ENCODE measurements around the gene RAPGEF2.

The RAPGEF2 gene

GRCh38 chr4:159134429-159134828 lies 31.6 kb downstream of the RAPGEF2 start:
- no peak for DNase-seq (ENCODE audit: low read depth in 1 of 2, low spot score in 1 of 2)

DNA sequence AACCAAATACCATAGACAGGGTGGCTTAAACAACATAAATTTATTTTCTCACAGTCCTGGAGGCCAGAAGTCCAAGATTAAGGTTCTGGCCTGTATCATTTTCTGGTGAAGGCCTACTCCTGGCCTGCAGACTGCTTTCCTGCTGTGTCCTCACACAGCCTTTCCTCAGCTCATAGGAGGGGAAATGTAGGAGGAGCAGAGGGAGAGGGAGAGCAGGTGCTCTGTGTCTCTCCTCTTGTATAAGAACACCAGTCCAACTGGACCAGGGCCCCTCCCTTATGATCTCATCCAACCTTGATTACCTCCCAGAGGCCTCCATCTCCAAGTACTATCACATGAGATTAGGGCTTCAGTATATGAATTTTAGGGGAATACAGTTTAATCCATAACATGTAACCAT lies 34.3 kb downstream of the RAPGEF2 start:
- no peak for DNase-seq (ENCODE audit: low read depth in 1 of 2, low spot score in 1 of 2)

GRCh38 chr4:159138436-159138835 lies 35.6 kb downstream of the RAPGEF2 start:
- DNase-seq (ENCODE audit: low read depth in 1 of 2, low spot score in 1 of 2), result no peak

- no peak for DNase-seq (ENCODE audit: low read depth in 1 of 2, low spot score in 1 of 2)
Observed at GRCh38 chr4:159141193-159141592, 38.3 kb downstream of the RAPGEF2 start.

DNA sequence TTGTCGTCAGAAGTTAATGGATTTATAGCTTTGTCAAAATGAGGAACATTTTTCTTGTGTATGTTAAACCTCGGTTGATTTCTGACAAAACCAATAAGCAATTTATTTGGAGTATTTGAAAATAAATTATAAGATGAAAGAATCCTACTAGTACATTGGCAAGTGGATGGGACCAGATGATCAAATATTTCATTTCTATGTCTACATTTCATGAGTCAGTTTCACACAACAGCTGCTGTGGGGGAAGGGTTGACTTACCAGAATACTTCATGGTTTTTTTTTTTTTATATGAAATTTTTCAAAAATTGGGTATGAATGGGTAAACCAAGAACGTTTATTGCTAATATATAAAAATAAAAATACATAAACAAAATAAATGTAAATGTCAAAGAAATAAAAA lies 39.4 kb downstream of the RAPGEF2 start:
- DNase-seq (ENCODE audit: low read depth in 1 of 2, low spot score in 1 of 2), result no peak

GRCh38 chr4:159142681-159143384 lies 40.0 kb downstream of the RAPGEF2 start:
- DNase-seq (ENCODE audit: low read depth in 1 of 2, low spot score in 1 of 2), result no peak

DNA sequence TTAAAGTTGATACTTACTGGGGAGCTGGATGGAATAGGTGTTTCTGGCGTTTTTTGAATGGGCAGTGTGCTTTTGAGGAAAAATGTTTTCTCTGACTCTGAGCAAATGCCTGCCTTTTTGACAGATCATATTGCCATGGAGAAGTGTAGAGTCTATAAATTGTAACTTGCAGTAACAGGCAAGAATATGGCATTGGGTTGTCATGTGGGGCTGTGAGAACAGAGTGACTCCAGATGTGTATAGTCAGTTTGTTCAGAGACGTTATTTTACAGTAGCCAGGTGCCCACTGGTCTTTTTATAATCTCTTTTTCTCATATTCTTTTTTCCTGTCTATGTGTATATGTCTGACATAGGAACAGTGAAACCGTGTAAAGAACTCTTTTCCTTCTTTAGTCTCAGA lies 40.8 kb downstream of the RAPGEF2 start:
- no peak for DNase-seq (ENCODE audit: low read depth in 1 of 2, low spot score in 1 of 2)

DNA sequence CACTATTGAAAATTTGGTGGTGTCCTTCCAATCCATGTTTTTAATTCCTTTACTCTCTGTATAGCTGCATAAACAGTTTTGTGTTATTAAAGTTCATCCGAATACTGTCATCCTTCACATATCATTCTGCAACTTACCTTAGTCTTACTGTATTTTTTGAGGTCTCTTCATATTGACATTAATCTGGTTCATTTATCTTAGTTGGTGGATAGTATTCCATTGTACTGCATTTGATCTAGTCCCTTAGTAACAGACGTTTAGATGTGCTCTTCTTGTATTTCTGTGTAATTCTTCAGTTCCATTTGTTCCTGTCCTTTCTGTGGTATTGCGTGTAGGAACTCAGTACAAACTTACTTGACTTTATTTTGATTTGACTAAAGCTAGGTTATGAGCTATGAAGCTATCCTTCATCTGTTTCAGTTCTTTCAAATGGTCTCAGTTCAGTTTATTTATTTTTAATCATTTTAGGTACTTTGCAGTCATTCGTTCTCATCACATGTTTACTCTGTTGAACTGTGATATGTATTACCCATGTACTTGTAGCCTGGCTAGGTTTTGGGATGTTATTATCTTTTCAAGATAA lies 41.3 kb downstream of the RAPGEF2 start:
- DNase-seq (ENCODE audit: low read depth in 1 of 2, low spot score in 1 of 2), result no peak

DNA sequence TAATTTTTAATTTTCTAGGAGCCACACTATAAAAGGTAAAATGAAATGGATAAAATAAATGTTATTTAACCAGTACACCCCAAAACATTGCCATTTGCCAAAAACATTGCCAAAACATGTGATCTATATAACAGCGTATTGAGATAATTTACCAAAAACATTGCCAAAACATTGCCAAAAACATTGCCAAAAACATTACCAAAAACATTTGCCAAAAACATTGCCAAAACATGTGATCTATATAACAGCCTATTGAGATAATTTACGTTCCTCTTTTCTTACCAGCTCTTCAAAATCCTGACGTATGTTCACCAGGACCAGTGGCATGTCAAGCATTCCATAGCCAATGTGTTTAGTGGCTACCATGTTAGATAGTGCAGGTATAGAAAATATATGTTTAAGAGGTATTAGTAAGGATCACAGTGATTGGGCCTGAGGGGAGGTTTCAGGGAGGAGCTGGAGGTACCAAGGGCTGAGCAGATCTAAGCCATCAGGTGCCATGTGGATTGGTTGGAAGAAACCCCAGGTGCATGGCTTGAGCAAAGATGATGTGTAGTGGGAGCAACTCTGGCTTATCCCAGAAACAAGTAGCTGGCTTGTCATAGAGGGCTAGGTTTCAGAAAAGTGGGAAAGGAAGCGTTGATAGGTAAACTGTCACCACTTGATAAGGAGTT lies 42.6 kb downstream of the RAPGEF2 start:
- DNase-seq (ENCODE audit: low read depth in 1 of 2, low spot score in 1 of 2), result no peak

DNA sequence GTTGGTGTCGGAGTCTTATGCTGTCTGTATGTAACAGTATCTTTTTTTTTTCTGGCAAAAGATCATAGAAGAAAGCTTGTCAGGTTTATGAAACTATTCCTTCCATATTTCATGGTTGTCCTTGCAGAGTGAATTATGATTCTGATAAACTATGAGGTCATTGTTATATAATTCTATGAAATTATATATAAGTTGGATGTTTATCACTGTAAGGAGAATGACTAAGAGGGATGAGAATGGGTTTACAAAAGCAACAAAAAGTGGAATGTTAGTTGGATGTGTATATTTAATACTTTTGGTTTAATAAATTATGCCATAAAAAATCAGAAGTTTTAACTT lies 43.1 kb downstream of the RAPGEF2 start:
- DNase-seq (ENCODE audit: low read depth in 1 of 2, low spot score in 1 of 2), result no peak

GRCh38 chr4:159146488-159146887 lies 43.6 kb downstream of the RAPGEF2 start:
- DNase-seq (ENCODE audit: low read depth in 1 of 2, low spot score in 1 of 2), result no peak

DNA sequence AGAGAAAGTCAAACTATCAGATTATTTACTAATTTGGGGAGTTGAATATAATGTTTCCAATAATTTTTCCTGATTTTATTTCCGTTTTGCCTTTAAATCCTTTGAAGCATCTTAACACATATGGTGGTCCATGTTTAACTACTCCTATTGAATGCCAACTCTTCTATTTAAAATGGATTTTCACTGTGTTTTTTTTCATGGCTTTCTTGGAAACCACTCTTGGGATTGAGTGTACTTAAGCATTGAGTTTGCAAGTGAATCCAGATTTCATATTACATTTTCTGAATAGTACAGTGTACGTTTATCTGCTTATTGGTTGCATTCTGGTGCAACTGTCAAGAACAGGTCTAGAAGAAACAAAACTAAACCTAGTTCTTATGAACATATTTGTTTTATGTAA lies 45.6 kb downstream of the RAPGEF2 start:
- DNase-seq (ENCODE audit: low read depth in 1 of 2, low spot score in 1 of 2), result no peak

- no peak for DNase-seq (ENCODE audit: low read depth in 1 of 2, low spot score in 1 of 2)
Observed at GRCh38 chr4:159149666-159150065, 46.8 kb downstream of the RAPGEF2 start.

DNA sequence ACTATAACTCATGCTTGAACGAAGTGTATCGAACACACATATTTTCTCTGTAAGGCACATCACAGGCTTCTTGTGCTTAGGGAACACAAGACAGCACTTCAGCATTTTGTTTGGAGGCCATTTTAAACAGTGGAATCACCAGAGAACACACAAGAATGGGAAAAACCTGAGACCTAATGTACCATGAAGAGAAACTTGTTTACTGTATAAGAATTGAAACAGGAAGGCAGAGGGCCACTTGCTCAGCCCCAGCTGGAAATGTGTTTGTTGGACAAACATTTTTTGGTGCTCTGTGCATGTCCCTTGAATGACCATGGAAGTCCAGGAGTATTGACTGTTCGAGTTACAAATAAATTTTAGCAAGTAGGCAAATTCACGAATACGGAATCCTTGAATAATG lies 47.5 kb downstream of the RAPGEF2 start:
- no peak for DNase-seq (ENCODE audit: low read depth in 1 of 2, low spot score in 1 of 2)

DNA sequence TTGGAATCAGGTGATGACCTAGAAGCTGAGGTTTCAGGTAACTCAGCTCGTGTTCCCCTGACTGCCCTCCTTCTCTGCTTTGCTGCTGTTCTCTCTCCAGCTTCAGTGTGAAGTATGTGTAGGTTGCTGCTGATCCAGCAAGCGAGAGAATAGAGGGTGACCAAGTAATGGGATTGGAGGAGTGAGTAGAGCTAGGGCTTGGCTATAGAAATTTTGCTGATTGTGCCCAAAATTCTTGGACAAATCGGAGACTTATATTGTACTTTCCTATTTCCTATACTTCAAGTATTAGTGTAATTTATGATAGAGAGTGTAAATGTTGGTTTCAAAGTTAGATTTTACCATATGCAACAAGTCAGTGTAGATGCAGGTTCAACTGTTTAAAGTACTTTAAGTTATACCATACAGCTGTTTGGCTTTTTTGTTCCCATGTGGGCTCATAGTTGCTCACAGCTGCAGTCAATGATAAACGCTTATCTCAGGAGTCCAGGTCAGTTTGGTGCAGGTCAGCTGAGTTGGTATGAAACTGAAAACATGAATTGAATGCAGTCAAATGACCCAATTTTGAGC lies 48.0 kb downstream of the RAPGEF2 start:
- DNase-seq (ENCODE audit: low read depth in 1 of 2, low spot score in 1 of 2), result no peak

DNA sequence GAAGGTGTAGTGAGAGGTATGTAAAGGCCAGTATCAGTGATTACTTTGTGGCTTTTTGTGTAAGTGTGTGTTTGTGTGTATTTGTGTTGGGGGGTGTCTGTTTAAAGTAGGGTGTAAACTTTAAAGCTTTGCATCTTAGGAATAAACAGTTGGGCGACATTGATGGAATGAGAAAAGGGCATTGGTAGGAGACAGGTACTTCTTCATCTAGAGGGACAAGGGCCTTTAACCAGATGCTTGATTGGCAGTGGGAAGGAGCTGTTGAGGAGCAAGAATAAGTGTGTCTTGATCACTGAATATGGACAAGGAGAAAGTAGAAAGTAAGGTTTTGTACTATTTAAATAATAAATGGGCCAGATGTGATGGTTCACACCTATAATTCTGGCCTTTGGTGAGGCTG lies 48.8 kb downstream of the RAPGEF2 start:
- DNase-seq (ENCODE audit: low read depth in 1 of 2, low spot score in 1 of 2), result no peak

DNA sequence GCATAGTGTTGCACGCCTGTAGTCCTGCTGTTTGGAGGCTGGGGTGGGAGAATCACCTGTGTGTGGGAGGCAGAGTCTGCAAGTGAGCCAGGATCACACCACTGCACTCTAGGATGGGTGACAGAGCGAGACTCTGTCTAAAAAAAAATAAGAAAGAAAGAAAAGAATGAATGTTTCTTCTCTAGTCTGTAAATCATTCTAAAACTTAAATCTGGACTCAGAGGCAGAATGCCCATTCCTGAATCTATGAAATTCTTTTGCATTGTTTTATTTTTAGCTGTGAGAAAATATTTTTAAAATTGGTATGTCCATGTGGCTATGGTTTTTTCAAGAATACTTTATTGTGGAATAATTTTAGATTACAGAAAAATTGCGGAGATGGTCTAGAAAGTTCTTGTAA lies 49.3 kb downstream of the RAPGEF2 start:
- DNase-seq (ENCODE audit: low read depth in 1 of 2, low spot score in 1 of 2), result no peak

DNA sequence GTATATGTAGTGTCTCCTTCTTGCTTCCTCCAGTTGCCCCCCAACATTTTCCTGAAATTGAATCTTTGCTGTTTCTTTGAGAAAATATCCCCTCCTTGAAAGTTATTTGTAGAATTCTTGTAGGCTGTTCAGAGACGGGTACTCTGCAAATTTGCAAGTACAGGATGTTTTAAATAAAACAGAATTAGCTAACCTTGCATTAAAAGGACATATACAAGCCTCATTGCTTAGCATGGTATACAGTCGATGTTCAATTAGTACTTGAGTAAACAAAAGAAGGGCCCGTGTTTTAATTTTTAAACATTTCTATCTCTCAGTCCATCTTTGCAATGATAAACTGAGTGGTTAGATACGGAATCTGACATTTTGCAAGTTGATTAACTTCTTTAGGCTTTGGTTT lies 50.8 kb downstream of the RAPGEF2 start:
- DNase-seq (ENCODE audit: low read depth in 1 of 2, low spot score in 1 of 2), result no peak

DNA sequence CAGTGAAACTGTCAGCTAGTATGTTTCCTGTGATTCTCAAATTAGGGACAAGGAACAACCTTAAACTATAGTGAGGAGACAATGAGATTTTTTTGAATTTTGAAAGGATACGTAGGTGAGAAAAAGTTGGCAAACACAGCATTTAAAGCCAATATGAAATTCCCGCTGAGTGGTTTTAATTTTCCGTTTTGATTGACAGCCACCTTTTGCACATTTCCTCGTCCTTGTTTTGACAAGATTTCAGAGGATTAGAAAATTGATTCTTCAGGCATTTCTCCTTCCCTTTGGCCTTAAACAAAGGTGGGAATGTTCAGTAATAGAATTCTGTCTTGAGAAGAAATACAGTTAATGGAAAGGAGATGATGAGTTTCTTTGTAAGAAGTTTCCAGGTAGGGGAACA lies 52.2 kb downstream of the RAPGEF2 start:
- DNase-seq (ENCODE audit: low read depth in 1 of 2, low spot score in 1 of 2), result no peak

DNA sequence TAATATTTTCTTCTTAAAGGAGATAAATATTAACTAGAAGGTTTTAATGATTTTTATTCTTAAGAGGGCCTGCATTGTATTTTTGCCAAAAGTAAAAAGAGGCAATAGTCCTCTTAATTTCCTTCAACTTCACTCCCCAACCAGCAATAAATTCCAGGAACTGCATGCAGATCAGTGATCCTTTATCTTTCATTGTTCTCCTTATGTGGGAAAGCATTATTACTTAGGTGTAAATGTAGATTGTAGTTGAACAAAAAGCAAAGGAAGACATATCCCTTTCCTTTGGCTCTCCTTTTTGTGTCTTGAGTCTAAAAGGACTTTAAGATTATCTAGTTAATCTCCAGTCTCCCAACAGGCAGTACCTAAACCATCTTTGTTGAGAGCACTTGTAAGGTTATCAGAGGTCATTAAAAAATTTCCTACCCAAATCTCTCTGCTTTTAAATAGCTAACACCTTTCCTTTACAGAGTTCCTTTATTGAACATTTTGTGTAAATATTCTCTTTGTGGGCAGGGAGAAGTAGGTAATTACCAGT lies 55.3 kb downstream of the RAPGEF2 start:
- DNase-seq (ENCODE audit: low read depth in 1 of 2, low spot score in 1 of 2), result no peak

- no peak for DNase-seq (ENCODE audit: low read depth in 1 of 2, low spot score in 1 of 2)
Observed at GRCh38 chr4:159158985-159159384, 56.1 kb downstream of the RAPGEF2 start.

DNA sequence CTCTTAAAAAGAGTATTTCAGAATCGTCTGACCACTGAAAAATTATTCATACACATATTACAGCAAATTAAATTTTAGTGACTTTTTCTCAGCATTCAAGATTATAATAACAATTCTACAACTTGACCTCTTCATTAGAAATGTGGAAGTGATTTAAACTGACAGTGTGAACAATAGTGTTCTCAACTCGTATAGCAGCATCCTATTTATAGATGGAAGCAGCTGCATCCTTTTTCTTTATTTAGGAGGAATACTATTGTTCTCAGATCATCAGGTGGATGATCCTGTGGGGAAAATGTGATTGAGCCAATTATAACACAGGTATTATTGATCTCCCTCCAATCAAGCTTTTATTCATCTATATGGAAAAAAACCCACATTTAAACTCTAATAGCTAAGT lies 56.7 kb downstream of the RAPGEF2 start:
- no peak for DNase-seq (ENCODE audit: low read depth in 1 of 2, low spot score in 1 of 2)

Measured in stimulated activated CD4-positive, alpha-beta T cell treated with anti-CD3 and anti-CD28 coated beads, Interleukin-15, amount 100 ng/mL, for 1 hour (primary cell).